Measurements from ENCODE around the gene NID1. TPM values are rescaled to one million over a fixed set of nuclear protein-coding genes. Genes with fewer than 3 reads are reported as not detected.
"Not testable (repeated sequence)": the region's sequence is repeated elsewhere in the genome, so short reads cannot be mapped to it uniquely, and the experiment has no call there.

The NID1 gene
- total and polyA plus RNA-seq, 12 donors = 26.0 to 216 (median 82.5) TPM

GRCh38 chr1:235974616-235975015, 90.3 kb downstream of the NID1 start:
- H3K4me1 ChIP-seq (replicated peaks in 1 of 2) = peaks cover 0 to 10% of the 10 kb centered on the region in 2 donors

GRCh38 chr1:235972691-235973090, 92.2 kb downstream of the NID1 start:
- not testable (repeated sequence) for H3K9me3 ChIP-seq (replicated peaks in 1 of 3); DNase-seq; H3K27me3 ChIP-seq
- Histone ChIP-seq H3K36me3 (replicated peaks in 1 of 2) (peaks cover 0 to 10% of the 10 kb centered on the region in 2 donors), H3K27ac (peak overlapping the region in 4 of 5 donors; percentile 88 to 96 (median 89)), H3K4me1 (replicated peaks in 1 of 2) (peaks cover 0 to 10% of the 10 kb centered on the region in 2 donors), H3K4me3 (peak overlapping the region in 1 of 4 donors; percentile 47)
- intact Hi-C loops (cut with DNase I) = loop anchor here in 1 of 2 donors (5.0 kb wide), 1 partner anchor 105 kb away; the partner anchor contains the start of gene LYST
- 64 to 82% (median 78%) methylated on average over 3 of the region's 3 CpGs for WGBS, 4 donors

More at GRCh38 chr1:235974616-235975015, 90.3 kb downstream of the NID1 start:
- no peaks in the 10 kb centered on the region for H3K27me3 ChIP-seq
- intact Hi-C loops (cut with DNase I) = loop anchor here in 1 of 2 donors (5.0 kb wide), 1 partner anchor 107 kb away; the partner anchor contains the start of gene LYST
- 53 to 85% (median 74%) methylated on average over 1 of the region's 1 CpG for WGBS, 4 donors
- H3K4me3 ChIP-seq = no peak overlapping the region
- DNase-seq = no peak
- peaks cover 0 to 30% of the 10 kb centered on the region in 2 donors for H3K36me3 ChIP-seq (replicated peaks in 1 of 2)
- TF ChIP-seq, protein P1, sequence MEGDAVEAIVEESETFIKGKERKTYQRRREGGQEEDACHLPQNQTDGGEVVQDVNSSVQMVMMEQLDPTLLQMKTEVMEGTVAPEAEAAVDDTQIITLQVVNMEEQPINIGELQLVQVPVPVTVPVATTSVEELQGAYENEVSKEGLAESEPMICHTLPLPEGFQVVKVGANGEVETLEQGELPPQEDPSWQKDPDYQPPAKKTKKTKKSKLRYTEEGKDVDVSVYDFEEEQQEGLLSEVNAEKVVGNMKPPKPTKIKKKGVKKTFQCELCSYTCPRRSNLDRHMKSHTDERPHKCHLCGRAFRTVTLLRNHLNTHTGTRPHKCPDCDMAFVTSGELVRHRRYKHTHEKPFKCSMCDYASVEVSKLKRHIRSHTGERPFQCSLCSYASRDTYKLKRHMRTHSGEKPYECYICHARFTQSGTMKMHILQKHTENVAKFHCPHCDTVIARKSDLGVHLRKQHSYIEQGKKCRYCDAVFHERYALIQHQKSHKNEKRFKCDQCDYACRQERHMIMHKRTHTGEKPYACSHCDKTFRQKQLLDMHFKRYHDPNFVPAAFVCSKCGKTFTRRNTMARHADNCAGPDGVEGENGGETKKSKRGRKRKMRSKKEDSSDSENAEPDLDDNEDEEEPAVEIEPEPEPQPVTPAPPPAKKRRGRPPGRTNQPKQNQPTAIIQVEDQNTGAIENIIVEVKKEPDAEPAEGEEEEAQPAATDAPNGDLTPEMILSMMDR (IDR thresholded peaks at IDR 0.05) = no peak
- no peak for TF ChIP-seq POLR2A (IDR thresholded peaks at IDR 0.05)
- no peaks in the 10 kb centered on the region for H3K9me3 ChIP-seq (replicated peaks in 1 of 3)
- no peak overlapping the region for H3K27ac ChIP-seq

GRCh38 chr1:235972311-235972689, 92.6 kb downstream of the NID1 start:
- Histone ChIP-seq H3K36me3 (replicated peaks in 1 of 2) (peaks cover 0 to 8% of the 10 kb centered on the region in 2 donors), H3K9me3 (replicated peaks in 1 of 3) (no peaks in the 10 kb centered on the region), H3K27ac (peak overlapping the region; percentile 84 to 96 (median 89)), H3K4me1 (replicated peaks in 1 of 2) (peaks cover 0 to 10% of the 10 kb centered on the region in 2 donors), H3K27me3 (no peaks in the 10 kb centered on the region), H3K4me3 (peak overlapping the region in 1 of 4 donors; percentile 47)
- intact Hi-C loops (cut with DNase I) = loop anchor here in 1 of 2 donors (5.0 kb wide), 1 partner anchor 105 kb away; the partner anchor contains the start of gene LYST
- 9 to 16% (median 14%) methylated on average over 5 of the region's 5 CpGs for WGBS, 4 donors
- DNase-seq = peak in 4 of 7 donors; percentile 39 to 58 (median 46)
- peak in 1 of 2 donors; percentile 2 for TF ChIP-seq POLR2A (IDR thresholded peaks at IDR 0.05)
- TF ChIP-seq, protein P1 (IDR thresholded peaks at IDR 0.05) = no peak

- Histone ChIP-seq H3K36me3 (replicated peaks in 1 of 2) (peaks cover 0 to 3% of the 10 kb centered on the region in 2 donors), H3K4me1 (replicated peaks in 1 of 2) (peaks cover 0 to 10% of the 10 kb centered on the region in 2 donors), H3K9me3 (replicated peaks in 1 of 3) (no peaks in the 10 kb centered on the region), H3K4me3 (peak overlapping the region in 1 of 4 donors; percentile 47), H3K27ac (peak overlapping the region; percentile 84 to 96 (median 89)), H3K27me3 (no peaks in the 10 kb centered on the region)
- TF ChIP-seq, protein P1 (IDR thresholded peaks at IDR 0.05) = peak; percentile 50 to 88 (median 82)
- peak; percentile 21 to 72 for TF ChIP-seq POLR2A (IDR thresholded peaks at IDR 0.05)
- 4 to 6% (median 5%) methylated on average over 25 to 29 of the region's 29 CpGs for WGBS, 4 donors
- DNase-seq = peak; percentile 90 to 96 (median 93)
- intact Hi-C loops (cut with DNase I) = loop anchor here in 1 of 2 donors (5.0 kb wide), 1 partner anchor 104 kb away; the partner anchor contains the start of gene LYST
Measured at GRCh38 chr1:235971571-235972310, 93.1 kb downstream of the NID1 start.
